NT2/D1 (cell line): ENCODE measurements around the gene NECTIN1.

Experiments used
- YY1 ChIP-seq: IDR thresholded peaks from 2 replicates; pipeline ENCODE4 v1.6.1; 2011; ENCODE audit not compliant: insufficient read length, insufficient read depth
- ZNF274 ChIP-seq: IDR thresholded peaks from 2 replicates; pipeline ENCODE4 v1.6.1; 2011; ENCODE audit warnings: mild to moderate bottlenecking, low read depth, low read length

DNA sequence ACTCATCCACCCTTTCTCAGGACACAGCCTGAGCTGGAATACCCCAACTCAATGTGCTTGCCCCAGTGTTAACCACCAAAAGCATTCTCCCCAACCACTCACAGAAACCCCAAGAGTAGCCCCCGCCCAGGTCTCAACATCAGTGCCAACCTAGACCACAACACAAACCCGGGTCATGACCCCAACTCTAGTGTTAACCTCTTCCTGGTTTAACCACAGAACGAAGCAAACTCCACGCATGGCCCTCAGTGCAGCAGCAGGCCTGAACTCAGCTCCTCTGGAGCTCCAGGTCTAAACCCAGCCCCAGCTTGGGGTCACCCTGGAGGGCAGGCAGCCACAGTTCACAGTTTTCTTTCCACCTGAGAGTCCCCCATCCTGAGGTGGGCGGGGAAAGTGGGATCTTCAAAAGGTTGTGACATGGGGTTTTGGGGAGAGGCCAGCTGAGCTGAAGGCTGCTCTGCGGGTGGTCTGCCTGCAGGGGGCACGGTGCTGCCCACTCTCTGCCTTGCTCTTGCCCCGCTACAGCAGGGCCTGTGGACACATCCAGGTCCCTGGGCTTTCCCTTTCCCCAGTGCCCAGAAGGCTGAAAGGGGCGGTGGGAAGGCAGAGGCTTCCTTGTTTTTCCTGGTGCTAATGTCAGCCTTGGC lies 37.9 kb downstream of the NECTIN1 start:
- TF ChIP-seq YY1, result no peak
- TF ChIP-seq ZNF274, result no peak
